Stimulated activated naive CD4-positive, alpha-beta T cell (primary cell): ENCODE measurements around the gene TECPR2.

Experiments
- DNase-seq, 6 experiments: peaks; one replicate each; lab custom pipeline; 2025; lab: John Stamatoyannopoulos, UW

TECPR2 gene

DNA sequence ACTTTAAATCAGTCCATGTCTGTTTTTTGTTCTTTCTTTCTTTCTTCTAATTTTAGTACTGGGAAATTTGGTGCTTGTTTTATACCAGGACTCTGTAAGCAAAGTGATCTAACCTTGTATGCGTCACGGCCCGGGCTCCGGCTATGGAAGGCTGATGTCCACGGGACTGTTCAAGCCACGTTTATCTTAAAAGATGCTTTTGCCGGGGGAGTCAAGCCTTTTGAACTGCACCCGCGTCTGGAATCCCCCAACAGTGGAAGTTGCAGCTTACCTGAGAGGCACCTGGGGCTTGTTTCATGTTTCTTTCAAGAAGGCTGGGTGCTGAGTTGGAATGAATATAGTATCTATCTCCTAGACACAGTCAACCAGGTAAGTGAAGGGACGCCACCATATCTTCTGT, 62.2 kb downstream of the TECPR2 start:
- no peak for DNase-seq

DNA sequence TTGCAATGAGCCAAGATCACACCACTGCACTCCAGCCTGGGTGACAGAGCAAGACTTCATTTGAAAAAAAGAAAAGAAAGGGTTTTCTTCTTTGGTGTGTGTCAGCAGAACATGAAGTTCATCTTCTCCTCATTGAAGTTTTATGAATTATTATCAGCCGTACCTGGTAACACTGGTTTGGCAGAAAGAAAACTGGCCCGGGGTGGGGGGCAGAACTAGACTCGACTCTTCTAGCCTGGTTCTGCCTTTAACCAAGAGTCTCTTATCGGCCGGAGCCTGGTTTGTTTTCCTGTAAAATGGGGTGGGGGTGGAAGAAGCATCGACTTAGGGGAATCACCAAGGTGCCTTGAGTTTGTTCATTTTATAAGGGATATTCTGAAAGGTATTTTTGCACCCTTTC, 64.1 kb downstream of the TECPR2 start:
- DNase-seq = no peak

DNA sequence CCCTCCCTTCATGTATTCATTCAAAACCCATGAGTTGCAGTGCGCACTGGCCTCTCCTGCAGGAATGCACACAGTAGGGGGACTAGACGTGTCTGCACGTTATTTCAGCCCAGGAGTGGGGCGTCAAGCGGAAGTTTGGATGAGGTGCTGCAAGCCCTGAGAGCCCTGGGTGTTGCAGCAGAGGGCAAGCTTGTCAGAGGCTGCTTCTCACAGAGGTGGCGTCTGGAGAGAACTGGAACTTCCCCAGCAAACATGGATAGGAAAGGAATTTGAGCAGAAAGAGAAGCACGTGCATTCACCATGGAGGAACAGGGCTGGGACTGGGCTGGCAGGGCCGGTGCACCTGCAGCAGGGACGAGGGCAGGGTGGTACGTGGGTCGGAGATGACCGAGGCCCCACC, 64.9 kb downstream of the TECPR2 start:
- no peak for DNase-seq

DNA sequence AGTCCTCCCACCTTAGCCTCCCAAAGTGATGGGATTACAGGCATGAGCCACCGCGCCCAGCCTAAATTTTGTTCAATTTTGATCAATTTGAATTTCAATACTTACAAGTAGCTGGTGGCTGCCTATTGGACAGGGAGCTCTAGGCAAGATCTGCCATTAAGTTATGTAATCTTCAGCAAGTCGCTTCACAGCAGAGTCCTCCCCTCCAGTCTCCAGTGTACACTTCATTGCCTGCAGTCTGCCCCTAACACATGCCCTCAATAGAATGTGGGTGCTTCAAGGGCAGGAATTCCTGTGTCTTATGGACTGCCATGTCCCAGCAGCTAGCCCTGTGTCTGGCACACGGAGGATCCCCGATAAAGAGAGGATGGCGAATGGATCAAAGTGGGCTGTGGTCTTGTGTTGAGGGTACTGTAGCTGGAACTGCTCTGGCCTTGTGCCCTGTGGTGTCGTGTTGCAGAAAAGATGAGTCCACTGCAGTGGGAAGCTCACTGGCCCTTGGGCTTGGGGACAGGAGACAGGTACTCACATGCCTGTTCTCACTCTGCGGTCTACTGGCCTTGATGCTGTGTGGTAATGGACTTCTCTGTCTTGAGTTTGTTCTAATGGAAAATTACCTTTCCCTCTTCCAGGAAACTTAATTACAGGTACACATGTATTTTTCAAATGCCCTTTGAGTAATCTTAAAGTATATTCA, 67.6 kb downstream of the TECPR2 start:
- no peak for DNase-seq

DNA sequence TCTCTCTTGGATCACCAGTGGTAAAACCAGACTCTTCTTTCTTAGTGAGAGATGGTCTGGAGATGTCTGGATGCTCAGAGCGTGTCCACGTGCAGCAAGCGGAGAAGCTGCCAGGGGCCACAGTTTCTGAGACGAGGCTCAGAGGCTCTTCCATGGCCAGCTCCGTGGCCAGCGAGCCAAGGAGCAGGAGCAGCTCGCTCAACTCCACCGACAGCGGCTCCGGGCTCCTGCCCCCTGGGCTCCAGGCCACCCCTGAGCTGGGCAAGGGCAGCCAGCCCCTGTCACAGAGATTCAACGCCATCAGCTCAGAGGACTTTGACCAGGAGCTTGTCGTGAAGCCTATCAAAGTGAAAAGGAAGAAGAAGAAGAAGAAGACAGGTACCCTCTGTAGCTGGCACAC, 69.0 kb downstream of the TECPR2 start:
- no peak for DNase-seq

DNA sequence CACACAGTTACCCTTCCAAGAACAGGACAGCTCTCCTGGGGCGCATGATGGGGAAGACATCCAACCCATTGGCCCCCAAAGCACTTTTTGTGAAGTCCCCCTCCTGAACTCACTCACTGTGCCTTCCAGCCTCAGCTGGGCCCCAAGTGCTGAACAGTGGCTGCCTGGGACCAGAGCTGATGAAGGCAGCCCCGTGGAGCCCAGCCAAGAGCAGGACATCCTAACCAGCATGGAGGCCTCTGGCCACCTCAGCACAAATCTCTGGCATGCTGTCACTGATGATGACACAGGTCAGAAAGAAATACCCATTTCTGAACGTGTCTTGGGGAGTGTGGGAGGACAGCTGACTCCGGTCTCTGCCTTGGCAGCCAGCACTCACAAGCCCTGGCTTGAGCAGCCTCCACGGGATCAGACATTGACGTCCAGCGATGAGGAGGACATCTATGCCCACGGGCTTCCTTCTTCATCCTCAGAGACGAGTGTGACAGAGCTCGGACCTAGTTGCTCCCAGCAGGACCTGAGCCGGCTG, 72.0 kb downstream of the TECPR2 start:
- DNase-seq = no peak

DNA sequence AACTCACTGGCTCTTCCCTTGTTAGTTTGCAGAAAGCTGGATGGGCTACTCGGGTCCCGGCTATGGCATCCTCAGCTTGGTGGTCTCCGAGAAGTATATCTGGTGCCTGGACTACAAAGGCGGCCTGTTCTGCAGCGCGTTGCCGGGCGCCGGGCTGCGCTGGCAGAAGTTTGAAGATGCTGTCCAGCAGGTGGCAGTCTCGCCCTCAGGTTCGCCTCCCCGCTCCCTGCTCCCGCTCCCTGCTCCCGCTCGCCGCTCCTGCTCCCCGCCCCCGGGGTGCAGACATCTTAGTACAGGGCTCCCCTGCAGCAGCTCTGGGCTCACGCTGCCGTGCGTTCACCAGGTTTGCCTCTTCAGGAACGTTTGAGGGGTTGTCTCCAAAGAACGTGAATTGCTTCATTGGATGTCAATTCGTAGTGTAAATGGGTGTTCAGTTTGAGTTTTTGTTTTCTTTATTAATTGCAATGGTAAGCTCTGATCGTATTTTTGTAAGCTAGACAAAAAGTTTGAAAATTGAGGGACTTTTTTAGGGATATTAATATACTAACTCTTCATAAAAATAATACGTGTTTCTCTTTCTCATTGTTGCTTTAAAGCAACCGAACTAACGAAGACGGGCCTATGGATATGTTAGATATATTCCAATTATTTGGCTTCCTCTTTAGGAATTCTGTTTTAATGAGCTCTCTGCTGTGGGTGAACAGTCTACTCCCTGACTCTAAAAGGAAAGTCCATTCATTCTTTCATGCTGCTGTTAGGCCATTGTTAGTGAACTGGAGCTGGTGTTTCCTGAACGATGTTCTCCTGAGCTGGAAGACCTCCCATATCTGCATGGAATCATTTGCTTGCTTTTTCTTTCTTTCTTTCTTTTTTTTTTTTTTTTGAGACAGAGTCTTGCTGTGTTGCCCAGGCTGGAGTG, 75.5 kb downstream of the TECPR2 start:
- DNase-seq = peak; percentile 15 to 71 (median 56)

DNA sequence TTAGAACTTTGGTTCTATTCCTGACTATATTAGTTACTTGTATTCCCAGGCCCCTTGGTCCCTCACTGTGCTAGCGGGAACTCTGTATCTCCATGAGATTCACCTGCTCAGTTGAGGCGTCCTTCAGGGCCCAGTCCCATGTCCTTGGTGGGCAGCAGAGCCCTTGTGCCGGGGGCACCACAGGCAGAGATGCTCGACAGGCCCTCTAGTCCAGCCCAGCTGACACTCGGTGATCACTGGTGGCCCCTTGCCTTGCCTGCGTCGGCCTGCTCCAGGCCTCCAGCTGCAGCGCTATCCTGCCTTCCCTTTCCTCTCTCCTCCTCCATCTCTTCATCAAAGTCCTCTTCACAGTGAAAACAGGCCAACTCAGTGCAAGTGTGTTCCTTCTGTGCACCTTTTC, 76.8 kb downstream of the TECPR2 start:
- no peak for DNase-seq

DNA sequence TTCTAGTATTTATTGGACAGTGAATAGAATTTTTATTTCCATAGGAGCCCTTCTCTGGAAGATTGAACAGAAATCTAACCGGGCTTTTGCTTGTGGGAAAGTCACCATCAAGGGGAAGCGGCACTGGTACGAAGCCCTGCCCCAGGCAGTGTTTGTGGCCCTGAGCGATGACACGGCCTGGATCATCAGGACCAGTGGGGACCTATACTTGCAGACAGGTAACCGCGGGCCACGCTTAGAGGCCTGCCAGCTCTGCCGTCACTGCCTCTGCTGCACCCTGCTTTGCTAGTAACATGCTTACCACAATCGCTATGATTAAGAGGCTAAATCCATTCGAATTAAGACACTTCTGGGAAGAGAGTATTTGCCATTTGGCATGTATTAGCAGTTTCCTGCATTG, 77.7 kb downstream of the TECPR2 start:
- no peak for DNase-seq

DNA sequence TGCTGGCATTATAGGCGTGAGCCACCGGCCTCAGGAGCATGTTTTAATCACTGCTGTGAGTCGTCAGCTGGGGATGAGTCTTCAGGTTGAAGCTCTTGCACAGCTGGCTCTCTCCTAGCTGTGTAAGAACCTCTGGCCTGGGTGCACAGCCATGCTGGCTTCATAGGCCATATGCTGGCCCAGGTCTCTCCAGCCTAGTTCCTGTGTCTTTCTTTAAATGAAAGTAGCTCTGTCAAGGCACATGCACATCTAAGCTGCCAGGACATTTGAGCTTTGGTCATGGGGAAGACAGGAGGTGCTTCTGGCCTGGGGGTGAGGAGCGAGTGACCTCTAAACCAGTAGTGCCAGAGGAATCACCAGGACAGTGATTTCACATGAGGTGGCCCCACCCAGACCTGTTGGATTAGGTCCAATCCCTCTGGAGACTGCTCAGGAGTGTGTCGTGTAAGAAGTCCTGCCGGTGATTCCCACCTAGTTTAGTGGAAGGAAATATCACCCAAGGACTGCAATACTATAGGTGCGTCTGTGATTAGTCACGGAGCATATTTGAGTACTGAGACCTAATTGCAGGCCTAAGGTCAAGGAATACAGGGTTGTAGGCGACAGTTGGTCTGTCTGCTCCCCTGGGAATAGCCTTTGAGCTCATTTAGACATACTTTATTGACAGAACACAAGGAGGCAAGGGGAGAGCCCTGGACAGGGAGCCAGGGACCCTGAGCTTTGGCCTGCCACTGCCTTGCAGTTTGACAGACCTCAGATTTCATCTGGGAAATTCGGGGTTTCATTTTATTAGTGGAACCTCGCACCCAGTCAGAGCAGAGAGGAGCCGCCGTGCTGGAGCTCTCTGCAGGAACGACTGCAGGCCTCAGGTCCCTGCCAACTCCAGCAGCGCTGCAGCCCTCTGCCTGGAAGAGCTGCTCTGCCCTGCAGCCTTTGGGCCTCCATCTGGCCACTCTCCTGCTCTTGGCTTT, 79.8 kb downstream of the TECPR2 start:
- no peak for DNase-seq

DNA sequence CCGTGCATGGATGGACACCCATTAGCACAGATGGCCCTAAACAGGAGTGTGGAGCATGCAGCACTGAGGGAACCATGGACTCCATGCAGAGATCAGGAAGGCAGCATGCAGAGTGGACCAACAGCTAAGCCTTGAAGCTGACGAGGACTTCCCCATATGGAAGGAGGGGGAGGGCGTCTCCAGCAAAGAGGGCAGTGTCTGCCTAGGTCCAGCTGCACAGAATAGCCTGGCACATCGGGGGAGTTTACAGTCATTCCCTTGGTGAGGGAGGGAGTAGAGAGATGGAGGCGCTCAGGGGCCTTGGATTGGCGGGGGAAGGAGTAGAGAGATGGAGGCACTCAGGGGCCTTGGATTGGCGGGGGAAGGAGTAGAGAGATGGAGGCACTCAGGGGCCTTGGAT, 82.3 kb downstream of the TECPR2 start:
- no peak for DNase-seq

DNA sequence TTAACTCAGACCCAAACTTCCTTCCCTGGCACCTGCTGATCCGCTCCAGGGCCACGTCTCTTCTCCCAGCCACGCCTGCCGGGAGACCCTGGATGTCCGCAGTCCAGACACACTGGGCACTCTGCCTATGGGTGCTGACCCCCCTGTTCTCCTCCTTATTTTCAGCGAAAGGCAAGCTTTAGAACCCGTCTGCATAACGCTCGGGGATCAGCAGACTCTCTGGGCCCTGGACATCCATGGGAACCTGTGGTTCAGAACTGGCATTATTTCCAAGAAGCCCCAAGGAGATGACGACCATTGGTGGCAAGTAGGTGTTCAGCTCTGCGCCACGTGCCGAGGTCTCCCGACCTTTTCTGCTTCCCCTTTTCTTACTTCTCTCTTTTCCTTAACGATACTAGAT, 82.9 kb downstream of the TECPR2 start:
- no peak for DNase-seq

DNA sequence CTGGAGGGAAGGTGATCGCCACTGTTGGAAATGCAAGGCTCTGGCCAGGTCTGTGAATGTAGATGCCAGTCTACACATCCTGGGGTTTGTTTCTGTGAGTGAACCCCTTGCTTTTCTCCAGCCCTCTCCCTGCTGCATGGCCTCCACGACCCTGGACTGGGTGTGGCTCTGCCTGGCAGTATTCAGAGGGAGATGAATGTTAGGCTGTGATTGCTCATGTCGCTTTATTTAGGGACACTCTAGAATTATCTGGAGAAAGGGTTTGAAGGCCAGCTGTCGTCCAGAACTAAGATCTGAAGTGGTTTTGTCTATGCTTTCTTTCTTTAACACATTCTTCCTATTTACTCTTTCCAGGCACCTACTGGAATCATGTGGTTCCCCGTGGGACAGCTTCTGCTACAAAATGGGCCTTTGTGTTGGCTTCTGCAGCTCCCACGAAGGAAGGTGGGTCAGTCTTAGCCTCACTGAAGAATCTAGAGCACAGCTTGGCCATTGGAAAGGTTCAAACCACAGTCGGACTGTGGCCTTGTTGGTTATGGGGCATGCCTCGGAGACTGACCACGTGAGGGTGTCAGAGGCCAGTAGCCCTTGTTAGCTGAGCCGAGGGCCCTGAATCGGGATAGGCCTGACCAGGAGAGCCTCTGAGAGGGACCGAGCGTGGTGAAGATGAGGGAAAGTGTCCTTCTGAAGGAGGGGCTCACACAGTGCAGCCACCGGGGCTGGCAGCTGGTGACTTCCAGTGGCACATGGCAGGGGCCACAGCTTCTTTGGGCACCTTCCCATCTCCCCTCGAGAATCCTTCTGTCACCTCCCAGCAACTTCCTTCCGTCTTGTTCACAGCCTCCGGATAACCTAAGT, 87.7 kb downstream of the TECPR2 start:
- no peak for DNase-seq

DNA sequence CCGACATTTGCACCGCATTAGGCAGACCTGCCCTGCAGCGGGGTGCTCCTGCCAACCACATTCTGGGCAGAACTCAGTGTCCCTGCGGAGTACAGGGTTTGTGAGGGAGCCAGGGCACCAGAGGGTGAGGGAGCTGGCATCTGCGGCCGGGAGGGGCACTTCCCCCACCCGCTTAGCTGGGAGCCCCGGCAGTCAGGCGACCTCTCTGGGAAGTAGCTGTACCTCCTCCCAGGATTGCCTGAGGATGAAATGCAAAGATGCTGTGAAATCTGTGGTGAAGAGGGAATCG, 88.3 kb downstream of the TECPR2 start:
- no peak for DNase-seq

DNA sequence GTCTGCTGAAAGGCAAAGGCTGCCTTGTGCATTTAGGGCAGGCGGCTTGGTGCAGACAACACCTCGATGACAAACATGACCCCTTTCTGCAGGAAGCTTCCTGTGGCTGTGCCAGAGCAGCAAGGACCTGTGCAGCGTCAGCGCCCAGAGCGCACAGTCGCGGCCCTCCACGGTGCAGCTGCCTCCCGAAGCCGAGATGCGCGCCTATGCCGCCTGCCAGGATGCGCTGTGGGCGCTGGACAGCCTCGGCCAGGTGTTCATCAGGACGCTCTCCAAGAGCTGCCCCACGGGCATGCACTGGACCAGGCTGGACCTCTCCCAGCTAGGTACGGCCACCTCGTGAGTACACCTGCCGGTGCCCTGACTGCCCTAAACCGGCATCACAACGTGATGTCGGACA, 89.6 kb downstream of the TECPR2 start:
- no peak for DNase-seq

DNA sequence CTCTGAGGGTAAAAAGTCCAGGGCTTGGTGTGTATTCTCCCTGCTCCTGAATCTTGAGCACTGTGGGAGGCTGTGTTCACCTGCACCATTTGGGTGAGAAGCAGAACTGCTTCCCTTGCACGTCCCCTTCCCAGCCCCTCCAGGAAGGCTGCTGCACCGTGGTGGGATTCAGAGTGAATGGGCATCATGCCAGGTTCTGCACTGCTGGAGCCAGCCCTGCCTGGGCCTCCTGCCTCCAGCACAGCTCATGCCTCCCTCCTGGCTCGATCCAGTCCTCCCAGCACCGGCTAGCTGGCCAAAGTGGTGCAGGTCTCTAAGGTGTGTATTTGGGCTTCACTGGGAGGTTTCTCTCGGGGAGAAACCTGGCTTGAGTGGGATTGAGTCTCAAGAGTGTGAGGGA, 92.0 kb downstream of the TECPR2 start:
- no peak for DNase-seq

DNA sequence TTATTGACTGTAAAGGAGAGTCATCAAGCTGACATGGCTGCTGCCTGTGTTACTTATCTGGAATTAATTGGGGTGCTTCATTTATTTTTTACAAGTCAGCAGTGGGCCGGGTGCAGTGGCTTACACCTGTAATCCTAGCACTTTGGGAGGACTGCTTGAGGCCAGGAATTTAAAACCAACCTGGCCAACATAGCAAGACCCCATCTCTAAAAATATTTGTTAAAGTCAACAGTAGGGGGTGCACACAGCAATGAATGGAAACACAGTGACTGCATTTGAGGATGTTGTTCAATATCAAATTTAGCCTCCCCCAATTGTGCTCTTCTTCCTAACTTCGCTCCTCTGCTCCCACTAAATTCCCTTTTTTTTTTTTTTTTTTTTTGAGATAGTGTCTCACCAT, 94.8 kb downstream of the TECPR2 start:
- no peak for DNase-seq

DNA sequence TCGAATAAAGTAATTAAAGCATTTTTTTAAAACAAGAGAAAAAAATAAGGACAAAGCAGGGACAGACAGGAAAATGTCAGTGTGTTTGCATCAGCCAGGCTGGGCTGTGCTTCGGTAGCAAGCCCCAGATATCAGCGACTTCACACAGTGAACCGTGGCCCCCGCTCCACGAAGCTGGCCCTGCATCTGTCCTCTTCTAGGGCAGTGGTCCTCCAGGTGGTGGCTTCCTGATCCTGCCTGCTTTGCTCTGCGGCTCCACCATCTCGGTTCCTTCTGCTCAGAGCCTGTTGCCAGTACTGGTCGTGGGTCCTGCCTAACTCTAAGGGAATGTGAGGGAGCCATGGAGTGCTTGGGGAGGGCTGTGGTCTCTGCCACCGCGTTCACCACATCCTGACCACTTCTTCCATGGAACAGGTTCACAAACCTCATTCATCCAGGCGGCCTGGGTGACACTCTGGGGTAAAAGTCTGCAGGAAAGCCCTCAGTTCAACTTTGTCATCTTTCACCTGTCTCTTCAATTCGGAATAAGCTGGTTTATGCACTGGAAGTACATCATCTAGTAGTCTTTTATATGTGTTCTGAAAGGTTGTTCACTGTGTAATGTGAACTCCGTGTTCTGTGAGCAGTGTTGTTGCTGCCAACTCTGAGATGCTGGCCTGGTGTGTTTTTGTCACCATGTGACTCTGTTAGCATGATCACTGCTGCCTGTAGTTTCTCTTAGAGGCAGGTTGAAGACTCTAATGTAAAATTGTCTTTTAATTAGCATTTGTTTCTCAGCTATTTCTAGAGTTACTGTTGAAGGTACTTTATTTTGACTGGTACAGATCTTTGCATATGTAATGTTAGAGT, 99.0 kb downstream of the TECPR2 start:
- no peak for DNase-seq

DNA sequence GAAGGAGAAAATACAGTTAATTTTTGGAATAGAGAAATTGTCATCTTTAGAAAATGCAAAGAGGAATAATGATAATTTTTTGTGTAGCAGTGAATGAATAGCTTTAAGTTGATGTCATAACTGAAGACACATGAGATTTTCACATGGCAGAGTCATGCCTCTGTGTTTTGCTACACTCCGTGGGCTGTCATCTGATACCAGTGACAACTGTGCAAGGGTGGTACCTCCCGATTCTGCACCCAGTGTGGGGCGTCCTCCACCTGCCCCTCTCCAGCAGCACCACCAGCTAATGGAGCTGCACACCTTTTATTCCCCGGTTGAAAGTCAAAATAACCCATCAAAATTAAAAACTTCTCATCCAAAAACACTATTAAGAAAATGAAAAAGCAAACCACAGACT, 99.7 kb downstream of the TECPR2 start:
- no peak for DNase-seq

DNA sequence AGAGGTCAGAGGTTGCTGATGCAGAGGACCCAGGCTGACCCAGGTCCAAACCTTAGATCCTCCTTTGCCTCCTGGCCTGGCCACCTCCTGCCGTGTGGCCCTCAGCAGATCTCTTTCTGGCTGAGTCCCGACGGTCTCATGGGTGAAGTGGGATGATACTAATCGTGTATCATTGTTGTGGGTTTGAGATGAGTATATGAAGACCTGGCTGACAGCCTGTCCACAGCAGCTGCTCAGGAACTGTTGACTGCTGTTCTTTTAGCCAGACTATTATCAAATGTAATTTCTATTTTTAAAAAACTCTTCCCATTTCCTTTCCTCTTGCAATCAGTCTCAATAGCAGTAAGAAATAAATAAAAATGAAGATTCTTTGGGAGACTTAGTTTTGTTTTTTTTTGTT, 101.3 kb downstream of the TECPR2 start:
- no peak for DNase-seq
